ENCODE data around the gene DENND5A.
A peak's percentile ranks its signal among the peaks of the same experiment; 100 is the strongest.
"Not testable (repeated sequence)": the region's sequence is repeated elsewhere in the genome, so short reads cannot be mapped to it uniquely, and the experiment has no call there.

The DENND5A gene

GRCh38 chr11:9137293-9138132, 127.6 kb downstream of the DENND5A start:
- DNase-seq, result peak; percentile 85

- DNase-seq, result no peak
Observed at GRCh38 chr11:9136741-9137140, 128.4 kb downstream of the DENND5A start.

- no peak for DNase-seq
Observed at GRCh38 chr11:9133956-9134355, 131.2 kb downstream of the DENND5A start.

GRCh38 chr11:9132203-9132878, 132.8 kb downstream of the DENND5A start:
- no peak for DNase-seq

- DNase-seq, result no peak
Observed at GRCh38 chr11:9130297-9130696, 134.9 kb downstream of the DENND5A start.

- no peak for DNase-seq
Observed at GRCh38 chr11:9126636-9127035, 138.5 kb downstream of the DENND5A start.

GRCh38 chr11:9125185-9125886, 139.8 kb downstream of the DENND5A start:
- DNase-seq, result no peak

- DNase-seq, result no peak
Observed at GRCh38 chr11:9123595-9124304, 141.4 kb downstream of the DENND5A start.

GRCh38 chr11:9121469-9121796, 143.7 kb downstream of the DENND5A start:
- no peak for DNase-seq

GRCh38 chr11:9120664-9121468, 144.3 kb downstream of the DENND5A start:
- DNase-seq, result no peak

GRCh38 chr11:9118277-9118676, 146.9 kb downstream of the DENND5A start:
- no peak for DNase-seq

GRCh38 chr11:9112075-9112474, 153.1 kb downstream of the DENND5A start:
- no peak for DNase-seq

GRCh38 chr11:9109858-9110731, 155.1 kb downstream of the DENND5A start:
- DNase-seq, result no peak

GRCh38 chr11:9104580-9104979, 160.6 kb downstream of the DENND5A start:
- DNase-seq, result no peak

GRCh38 chr11:9103542-9104276, 161.4 kb downstream of the DENND5A start:
- no peak for DNase-seq

- DNase-seq, result no peak
Observed at GRCh38 chr11:9099617-9100016, 165.5 kb downstream of the DENND5A start.

GRCh38 chr11:9098455-9098854, 166.7 kb downstream of the DENND5A start:
- DNase-seq, result not testable (repeated sequence)

GRCh38 chr11:9097186-9097943, 167.8 kb downstream of the DENND5A start:
- DNase-seq, result not testable (repeated sequence)

- no peak for DNase-seq
Observed at GRCh38 chr11:9096427-9096826, 168.7 kb downstream of the DENND5A start.

- no peak for DNase-seq
Observed at GRCh38 chr11:9095421-9095820, 169.7 kb downstream of the DENND5A start.
